K562 (cell line): ENCODE measurements around the gene BFSP2. TPM values are rescaled to one million over a fixed set of nuclear protein-coding genes. Genes with fewer than 3 reads are reported as not detected.

ENCODE experiments used
- ATAC-seq: fragments of 200-7000 bp; cut with Tn5 transposase; 3 replicates; pipeline ENCODE4 v1.9.1; 2020; ENCODE audit warnings: moderate library complexity
- BruUV-seq: library from RNA; stranded (reverse); fragments of 400-500 nt; replicated peaks from 2 replicates; lab custom pipeline; 2021; lab: Mats Ljungman, UMichigan
- CTCF ChIA-PET: fragments of 300-600 bp; formaldehyde crosslinking; extraction: SDS; loops from one replicate; lab custom pipeline; 2021; ENCODE audit warnings: low intra/inter-chr PET ratio; lab: Yijun Ruan, JAX
- POLR2A ChIA-PET: fragments of 300-600, 350-650 bp; sonication (Branson Sonifier 250); formaldehyde crosslinking; extraction: SDS; loops from one replicate; lab custom pipeline; 2021; ENCODE audit warnings: antibody characterized with exemption, inconsistent platforms; lab: Yijun Ruan, JAX
- DNase-seq, 4 experiments: peaks; one replicate each; pipeline versions ENCODE4 v3.0.0 to v3.0.0-alpha.2; 2011 to 2018; ENCODE audit warnings: low spot score in 3 of 4, mixed read lengths in 3 of 4; ENCODE audit errors: extremely low read depth in 1 of 4
- FAIRE-seq: peaks from 2 replicates; lab custom pipeline; 2011; peaks lifted over from hg19 to GRCh38; lab: Jason Lieb, UNC
- H2AFZ ChIP-seq: 2 replicates; pipeline ENCODE4 v1.6.0; 2011; ENCODE audit warnings: low read depth, low read length, control low read depth, inconsistent platforms
- H3K27ac ChIP-seq: fragments of 200-600 bp; 3 replicates; pipeline ENCODE4 v1.8.0; 2011; ENCODE audit warnings: low read depth, mild to moderate bottlenecking, control low read depth, inconsistent platforms, low read length, moderate library complexity, mixed read lengths; ENCODE audit errors: extremely low read depth
- H3K27me3 ChIP-seq, 2 experiments: fragments of 300-600 bp in 1 of 2; 2 replicates in 1 of 2; 3 replicates in 1 of 2; pipeline versions ENCODE4 v1.6.0 to v1.8.0; 2011; ENCODE audit warnings: inconsistent platforms in 2 of 2, low read length in 2 of 2, mild to moderate bottlenecking in 1 of 2, mixed read lengths in 1 of 2, moderate library complexity in 1 of 2; ENCODE audit not compliant: control insufficient read depth in 2 of 2, insufficient read depth in 2 of 2
- H3K36me3 ChIP-seq: fragments of 300-600 bp; 3 replicates; pipeline ENCODE4 v1.8.0; 2011; ENCODE audit warnings: mild to moderate bottlenecking, low read length, inconsistent platforms; ENCODE audit not compliant: control insufficient read depth, insufficient read depth
- H3K4me1 ChIP-seq, 2 experiments: fragments of 200-600 bp in 1 of 2; replicated peaks in 1 of 2; 2 replicates in 1 of 2; 3 replicates in 1 of 2; pipeline versions ENCODE4 v1.5.1 to v1.8.0; 2011; ENCODE audit warnings: inconsistent platforms in 2 of 2, low read length in 2 of 2, mild to moderate bottlenecking in 1 of 2, mixed read lengths in 1 of 2, moderate library complexity in 1 of 2; ENCODE audit not compliant: control insufficient read depth in 2 of 2, insufficient read depth in 2 of 2
- H3K4me2 ChIP-seq: 2 replicates; pipeline ENCODE4 v1.6.1; 2011; ENCODE audit warnings: low read length, control low read depth, inconsistent platforms, mixed read lengths; ENCODE audit not compliant: insufficient read depth
- H3K4me3 ChIP-seq: fragments of 200-600 bp; sonication (generic), shearing (Covaris generic); 2 replicates; pipeline ENCODE4 v1.5.1; 2016; ENCODE audit warnings: control low read depth, inconsistent platforms
- H3K79me2 ChIP-seq: fragments of 200-600 bp; 3 replicates; pipeline ENCODE4 v1.8.0; 2011; ENCODE audit warnings: low read length, inconsistent platforms; ENCODE audit not compliant: control insufficient read depth, insufficient read depth
- H3K9ac ChIP-seq, 2 experiments: 2 replicates each; pipeline versions ENCODE4 v1.6.0 to v1.6.1; 2011; ENCODE audit warnings: low read depth in 2 of 2, low read length in 2 of 2, control low read depth in 1 of 2, inconsistent platforms in 1 of 2, mild to moderate bottlenecking in 1 of 2, mixed read lengths in 1 of 2; ENCODE audit not compliant: insufficient read depth in 1 of 2
- H3K9me1 ChIP-seq: one replicate; pipeline ENCODE4 v1.6.0; 2011; ENCODE audit warnings: inconsistent platforms, mild to moderate bottlenecking, low read length, moderate library complexity; ENCODE audit not compliant: control insufficient read depth, insufficient read depth
- H3K9me3 ChIP-seq: replicated peaks from 2 replicates; pipeline ENCODE4 v1.5.1; 2011; ENCODE audit warnings: low read depth, low read length, inconsistent platforms; ENCODE audit not compliant: control insufficient read depth, insufficient read depth
- H4K20me1 ChIP-seq: replicated peaks from 2 replicates; pipeline ENCODE4 v1.6.1; 2011; ENCODE audit warnings: low read length, inconsistent platforms, mixed read lengths; ENCODE audit not compliant: control insufficient read depth, insufficient read depth
- CBX2 ChIP-seq: fragments of 200-600 bp; sonication (generic); IDR thresholded peaks from one replicate; pipeline ENCODE4 v1.6.1; 2012; ENCODE audit warnings: mild to moderate bottlenecking, low read length, inconsistent platforms; ENCODE audit not compliant: insufficient read depth, poor library complexity, severe bottlenecking
- CREBBP ChIP-seq: IDR thresholded peaks from one replicate; pipeline ENCODE4 v1.6.1; 2012; ENCODE audit warnings: low read depth, mild to moderate bottlenecking, control low read depth, inconsistent platforms, low read length
- HIVEP1 ChIP-seq: fragments of 250-450 bp; sonication (Bioruptor Pico); IDR thresholded peaks from 2 replicates; pipeline ENCODE4 v1.4.0; 2020; ENCODE audit warnings: mild to moderate bottlenecking
- NBN ChIP-seq: fragments of 450-650 bp; IDR thresholded peaks from 2 replicates; pipeline ENCODE4 v1.6.1; 2016; ENCODE audit warnings: low read depth, mild to moderate bottlenecking
- NCOA1 ChIP-seq: fragments of 450-650 bp; IDR thresholded peaks from 2 replicates; pipeline ENCODE4 v1.6.1; 2016; ENCODE audit warnings: low read depth
- SMARCA4 ChIP-seq: fragments of 450-650 bp; IDR thresholded peaks from 2 replicates; pipeline ENCODE4 v1.6.1; 2016
- ZNF165 ChIP-seq: fragments of 250-450 bp; sonication (Bioruptor Pico); IDR thresholded peaks from 2 replicates; pipeline ENCODE4 v1.4.0; 2020; ENCODE audit warnings: borderline replicate concordance
- ZNF197 ChIP-seq: fragments of 200-800 bp; sonication (Bioruptor generic); IDR thresholded peaks from 2 replicates; pipeline ENCODE4 v1.6.1; 2016; ENCODE audit warnings: low read depth, missing genetic modification characterization, missing compliant biosample characterization
- ZNF253 ChIP-seq: fragments of 250-450 bp; sonication (Bioruptor Pico); conservative IDR thresholded peaks from 2 replicates; pipeline ENCODE4 v1.6.1; 2021; ENCODE audit warnings: mild to moderate bottlenecking
- ZNF3 ChIP-seq: fragments of 250-450 bp; sonication (Bioruptor Pico); IDR thresholded peaks from 2 replicates; pipeline ENCODE4 v1.5.0; 2021; ENCODE audit warnings: mild to moderate bottlenecking, moderate library complexity
- WGBS: fragments of 100-300 bp; shearing (Covaris generic); methylation state at CpG from one replicate; pipeline ENCODE4 v1.1.6; 2016; ENCODE audit warnings: low coverage, mixed read lengths; ENCODE audit not compliant: insufficient coverage; ENCODE audit errors: missing lambda C conversion rate; 5-methylcytosine and 5-hydroxymethylcytosine counted together
- in situ Hi-C: fragments of 300-500 bp; cut with MboI; formaldehyde crosslinking; loops from 4 replicates; pipeline ENCODE4 v1.15.0; 2018; ENCODE audit warnings: inconsistent platforms, mixed read lengths
- intact Hi-C: fragments of 100-400 bp; cut with micrococcal nuclease; formaldehyde crosslinking; loops from 2 replicates; pipeline ENCODE4 v1.14.2; 2022
- polyA plus RNA-seq, 8 experiments: library from polyadenylated mRNA; depleted of rRNA in 4 of 8; stranded (reverse) in 5 of 8; unstranded in 3 of 8; fragments of >200 nt; fragmentation: Nextera tagmentation in 2 of 8; fragmentation: Illumina TruSeq in 1 of 8; extraction: Ambion mirVana in 2 of 8; extraction: Trizol in 1 of 8; gene quantifications; 2 replicates each; pipeline versions ENCODE4 v1.2.1 to v1.2.3, GENCODE V29; 2011 to 2014; ENCODE audit warnings: inconsistent platforms in 1 of 8, missing spikeins in 1 of 8
- total RNA-seq, 7 experiments: library from RNA; depleted of rRNA in 6 of 7; stranded (reverse); fragments of >200 nt in 6 of 7; fragmentation: Illumina TruSeq in 2 of 7; extraction: Trizol in 2 of 7; gene quantifications; 2 replicates each; pipeline versions ENCODE4 v1.2.1 to v1.2.3, GENCODE V29; 2011 to 2021; ENCODE audit warnings: low replicate concordance in 1 of 7

BFSP2 gene
- total and polyA plus RNA-seq, 9 of the 15 experiments (the other 6 are each of a cell fraction or from before 2014, with no cell fraction given), result not detected

DNA sequence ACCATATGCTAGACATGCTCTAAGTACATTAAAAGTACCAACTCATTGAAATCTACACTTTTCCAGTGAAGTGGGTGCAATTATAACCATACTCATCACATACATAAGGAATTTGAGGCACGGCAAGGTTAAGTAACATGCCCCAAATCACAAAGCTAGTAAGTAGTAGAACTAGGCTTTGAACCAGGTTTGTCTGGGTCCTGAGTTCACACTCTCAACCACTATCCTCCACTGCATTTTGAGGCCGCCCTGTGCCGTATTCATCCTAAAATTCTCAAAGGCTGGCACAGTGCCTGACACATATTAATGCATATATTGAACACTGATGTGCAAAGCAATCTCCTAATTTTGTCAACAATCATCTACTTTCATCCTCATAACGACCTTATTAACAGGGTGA, 104.9 kb downstream of the BFSP2 start:
- ATAC-seq (no peak), FAIRE-seq (no peak), DNase-seq (no peak)
- Histone ChIP-seq H3K79me2 (no peaks in the 10 kb centered on the region), H3K27ac (no peak overlapping the region), H4K20me1 (no peaks in the 10 kb centered on the region), H3K9me3 (no peaks in the 10 kb centered on the region), H3K27me3 (peaks cover 0 to 2% of the 10 kb centered on the region in 2 experiments; a peak in 3 of 5 replicates), H3K4me2 (no peak overlapping the region), H3K9ac (no peak overlapping the region), H3K9me1 (no peaks in the 10 kb centered on the region), H2AFZ (no peak overlapping the region), H3K36me3 (no peaks in the 10 kb centered on the region), H3K4me3 (no peak overlapping the region), H3K4me1 (no peaks in the 10 kb centered on the region; a peak in 1 of 5 replicates)
- intact Hi-C loops (no loop called here), in situ Hi-C loops (no loop called here)
- ChIA-PET POLR2A (interaction anchor here (1.6 kb wide), 1 partner anchor 9 kb away, joined by 5 read pairs; no protein-coding TSS in a partner anchor), CTCF (no interaction called here)
- WGBS, result 0% methylated on average over 4 of the region's 4 CpGs
- BruUV-seq, result no TSS peak
- TF ChIP-seq CREBBP (no peak), ZNF3 (CRISPR knock-in tag) (no peak)

DNA sequence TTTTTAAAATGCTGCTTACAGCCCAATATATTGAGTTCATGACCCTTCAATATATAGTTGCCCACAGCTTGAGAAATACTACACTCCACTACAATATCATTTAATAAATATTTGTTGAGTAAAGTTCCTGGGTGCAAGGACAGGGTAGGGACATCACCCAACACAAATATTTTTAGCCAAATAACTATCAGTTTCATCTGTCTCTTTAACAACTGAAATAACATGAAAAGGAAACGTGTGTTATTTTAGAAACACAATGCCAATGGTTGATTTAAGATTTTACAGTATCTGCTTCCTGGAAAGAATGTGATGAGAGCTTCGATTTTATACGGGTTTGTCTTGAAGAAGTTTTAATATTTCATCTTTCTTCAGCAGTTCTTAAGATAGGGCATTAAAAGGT, 106.0 kb downstream of the BFSP2 start:
- in situ Hi-C loops, result no loop called here
- Histone ChIP-seq H3K4me3 (no peak overlapping the region), H3K4me1 (no peaks in the 10 kb centered on the region; a peak in 1 of 5 replicates), H3K27ac (no peak overlapping the region), H3K36me3 (no peaks in the 10 kb centered on the region), H3K9me3 (no peaks in the 10 kb centered on the region), H3K9ac (no peak overlapping the region), H3K27me3 (peaks cover 0 to 2% of the 10 kb centered on the region in 2 experiments; a peak in 3 of 5 replicates), H4K20me1 (no peaks in the 10 kb centered on the region), H3K79me2 (no peaks in the 10 kb centered on the region), H3K4me2 (no peak overlapping the region), H3K9me1 (no peaks in the 10 kb centered on the region), H2AFZ (no peak overlapping the region)
- WGBS, result 0% methylated on average over 3 of the region's 3 CpGs
- no peak for DNase-seq
- ATAC-seq, result no peak
- intact Hi-C loops, result no loop called here
- FAIRE-seq, result no peak
- ChIA-PET CTCF (no interaction called here), POLR2A (interaction anchor here (1.1 kb wide), 1 partner anchor 12 kb away, joined by 3 read pairs; no protein-coding TSS in a partner anchor)
- TF ChIP-seq NBN (no peak), SMARCA4 (no peak), ZNF165 (CRISPR knock-in tag) (no peak), ZNF197 (no peak), CBX2 (no peak), ZNF253 (CRISPR knock-in tag) (no peak), NCOA1 (no peak), HIVEP1 (CRISPR knock-in tag) (no peak)
- BruUV-seq, result no TSS peak
